SKM-1 (cell line): Measurements from ENCODE around the gene ITGA2.
A peak's percentile ranks its signal among the peaks of the same experiment; 100 is the strongest.
"Not testable (repeated sequence)": the region's sequence is repeated elsewhere in the genome, so short reads cannot be mapped to it uniquely, and the experiment has no call there.

ENCODE experiments used
- DNase-seq: peaks from one replicate; lab custom pipeline; 2025; ENCODE audit not compliant: unreplicated experiment; lab: John Stamatoyannopoulos, UW

The ITGA2 gene

GRCh38 chr5:53095931-53096525 lies 106.9 kb downstream of the ITGA2 start:
- peak; percentile 45 for DNase-seq

- no peak for DNase-seq
Measured at GRCh38 chr5:53099546-53099945, 110.4 kb downstream of the ITGA2 start.

- no peak for DNase-seq
Measured at GRCh38 chr5:53100606-53101005, 111.5 kb downstream of the ITGA2 start.

- no peak for DNase-seq
Measured at GRCh38 chr5:53105611-53106300, 116.6 kb downstream of the ITGA2 start.

GRCh38 chr5:53109056-53109442 lies 119.9 kb downstream of the ITGA2 start:
- DNase-seq = peak; percentile 25

- peak; percentile 75 for DNase-seq
Measured at GRCh38 chr5:53109443-53110127, 120.4 kb downstream of the ITGA2 start, which contains the start of gene MOCS2. Gene MOCS2, minus strand, starts transcription at chr5:53109757. Its CDS starts 2,583 bp downstream, at chr5:53107174.

- DNase-seq = no peak
Measured at GRCh38 chr5:53110156-53110555, 121.0 kb downstream of the ITGA2 start.

GRCh38 chr5:53111139-53111538 lies 122.0 kb downstream of the ITGA2 start:
- DNase-seq = no peak

GRCh38 chr5:53112307-53112706 lies 123.2 kb downstream of the ITGA2 start:
- not testable (repeated sequence) for DNase-seq

GRCh38 chr5:53112909-53113308 lies 123.8 kb downstream of the ITGA2 start:
- DNase-seq = no peak

GRCh38 chr5:53113947-53114346 lies 124.8 kb downstream of the ITGA2 start:
- no peak for DNase-seq

- DNase-seq = no peak
Measured at GRCh38 chr5:53114988-53115387, 125.8 kb downstream of the ITGA2 start.

- DNase-seq = no peak
Measured at GRCh38 chr5:53116597-53116996, 127.4 kb downstream of the ITGA2 start.

- DNase-seq = no peak
Measured at GRCh38 chr5:53118879-53119278, 129.7 kb downstream of the ITGA2 start.

- no peak for DNase-seq
Measured at GRCh38 chr5:53120165-53120564, 131.0 kb downstream of the ITGA2 start.

GRCh38 chr5:53123702-53124101 lies 134.6 kb downstream of the ITGA2 start:
- no peak for DNase-seq

GRCh38 chr5:53126521-53126920 lies 137.4 kb downstream of the ITGA2 start:
- DNase-seq = no peak

- no peak for DNase-seq
Measured at GRCh38 chr5:53127107-53127506, 138.0 kb downstream of the ITGA2 start.

- DNase-seq = no peak
Measured at GRCh38 chr5:53128481-53128880, 139.3 kb downstream of the ITGA2 start.

- DNase-seq = no peak
Measured at GRCh38 chr5:53130266-53130665, 141.1 kb downstream of the ITGA2 start.

- DNase-seq = no peak
Measured at GRCh38 chr5:53133020-53133419, 143.9 kb downstream of the ITGA2 start.
